ENCODE results near the gene TSHZ3. TPM values are rescaled to one million over a fixed set of nuclear protein-coding genes. Genes with fewer than 3 reads are reported as not detected.

The TSHZ3 gene
- total and polyA plus RNA-seq, 8 donors: 0.87 to 14.3 (median 5.9) TPM

DNA sequence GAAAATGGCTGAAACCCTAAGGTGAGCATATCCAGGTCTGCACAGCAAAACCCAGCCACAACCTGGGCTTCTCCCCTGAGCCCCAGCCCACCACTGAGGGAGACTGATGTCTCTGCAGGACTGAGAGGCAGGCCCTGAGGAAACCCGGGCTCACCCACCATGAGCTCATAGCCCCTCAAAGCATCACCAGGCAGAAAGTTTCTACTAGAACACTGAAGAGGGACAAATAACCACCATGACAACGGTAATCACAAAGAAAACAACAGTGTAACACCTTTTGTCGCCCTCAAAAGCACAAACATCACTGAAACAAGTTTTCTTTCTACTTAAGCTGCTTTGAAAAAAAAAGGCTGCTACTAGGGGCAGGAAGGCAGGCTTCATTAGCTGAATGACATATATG is 29.8 kb downstream of the TSHZ3 start:
- Histone ChIP-seq H3K4me1 (peaks cover 7 to 49% (median 32%) of the 10 kb centered on the region in 4 donors), H3K27me3 (peaks cover 0 to 10% (median 0%) of the 10 kb centered on the region in 3 donors), H3K4me3 (no peak overlapping the region), H3K36me3 (no peaks in the 10 kb centered on the region), H3K27ac (no peak overlapping the region), H3K9me3 (no peaks in the 10 kb centered on the region)
- TF ChIP-seq, protein P1, sequence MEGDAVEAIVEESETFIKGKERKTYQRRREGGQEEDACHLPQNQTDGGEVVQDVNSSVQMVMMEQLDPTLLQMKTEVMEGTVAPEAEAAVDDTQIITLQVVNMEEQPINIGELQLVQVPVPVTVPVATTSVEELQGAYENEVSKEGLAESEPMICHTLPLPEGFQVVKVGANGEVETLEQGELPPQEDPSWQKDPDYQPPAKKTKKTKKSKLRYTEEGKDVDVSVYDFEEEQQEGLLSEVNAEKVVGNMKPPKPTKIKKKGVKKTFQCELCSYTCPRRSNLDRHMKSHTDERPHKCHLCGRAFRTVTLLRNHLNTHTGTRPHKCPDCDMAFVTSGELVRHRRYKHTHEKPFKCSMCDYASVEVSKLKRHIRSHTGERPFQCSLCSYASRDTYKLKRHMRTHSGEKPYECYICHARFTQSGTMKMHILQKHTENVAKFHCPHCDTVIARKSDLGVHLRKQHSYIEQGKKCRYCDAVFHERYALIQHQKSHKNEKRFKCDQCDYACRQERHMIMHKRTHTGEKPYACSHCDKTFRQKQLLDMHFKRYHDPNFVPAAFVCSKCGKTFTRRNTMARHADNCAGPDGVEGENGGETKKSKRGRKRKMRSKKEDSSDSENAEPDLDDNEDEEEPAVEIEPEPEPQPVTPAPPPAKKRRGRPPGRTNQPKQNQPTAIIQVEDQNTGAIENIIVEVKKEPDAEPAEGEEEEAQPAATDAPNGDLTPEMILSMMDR (IDR thresholded peaks at IDR 0.05): no peak
- TF ChIP-seq EP300 (IDR thresholded peaks at IDR 0.05): no peak
- no peak for TF ChIP-seq POLR2A (IDR thresholded peaks at IDR 0.05)
- no peak for TF ChIP-seq POLR2AphosphoS5 (IDR thresholded peaks at IDR 0.05)
- intact Hi-C loops (cut with DNase I; ENCODE audit: low total_unique reads): no loop called here
- 38 to 58% (median 44%) methylated on average over 3 of the region's 3 CpGs for WGBS, 5 donors
- no peak for DNase-seq

DNA sequence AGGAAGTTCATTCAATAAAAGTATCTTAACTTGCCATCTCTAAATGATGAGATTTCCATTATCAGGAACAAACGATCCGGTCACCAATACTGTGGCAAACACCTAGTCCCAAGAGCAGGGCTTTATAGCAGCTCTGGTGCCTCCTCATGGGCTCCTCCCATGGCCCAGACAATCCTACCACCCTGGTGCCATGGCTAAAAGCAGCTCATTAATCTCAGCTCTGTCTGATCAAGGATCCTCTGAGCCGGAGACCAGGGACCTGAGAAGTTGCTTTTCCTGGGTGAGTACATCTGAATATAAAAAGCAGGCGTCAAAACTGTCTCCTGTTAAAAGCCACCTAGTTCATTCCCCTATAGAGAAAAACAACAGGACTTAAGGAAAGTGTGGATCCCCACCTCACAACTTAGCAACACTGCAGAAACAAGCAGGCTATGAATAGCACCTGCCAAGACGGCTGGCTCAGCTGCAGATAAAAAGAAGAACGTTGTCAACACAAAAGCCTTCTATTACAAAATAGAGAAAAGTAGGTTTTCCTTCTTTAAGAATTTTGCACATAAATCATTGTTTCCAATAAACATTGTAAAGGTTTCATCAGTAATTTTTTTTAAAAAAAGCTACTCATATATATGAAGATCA is 30.3 kb downstream of the TSHZ3 start:
- H3K4me1 ChIP-seq: peaks cover 7 to 54% (median 32%) of the 10 kb centered on the region in 4 donors
- TF ChIP-seq POLR2AphosphoS5 (IDR thresholded peaks at IDR 0.05) (no peak), EP300 (IDR thresholded peaks at IDR 0.05) (no peak), POLR2A (IDR thresholded peaks at IDR 0.05) (no peak)
- TF ChIP-seq, protein P1 (IDR thresholded peaks at IDR 0.05): no peak
- H3K27me3 ChIP-seq: peaks cover 0 to 10% (median 0%) of the 10 kb centered on the region in 3 donors
- DNase-seq: no peak
- no peaks in the 10 kb centered on the region for H3K36me3 ChIP-seq
- no peak overlapping the region for H3K4me3 ChIP-seq
- WGBS, 5 donors: 46 to 59% (median 58%) methylated on average over 6 of the region's 6 CpGs
- H3K9me3 ChIP-seq: no peaks in the 10 kb centered on the region
- H3K27ac ChIP-seq: no peak overlapping the region
- intact Hi-C loops (cut with DNase I; ENCODE audit: low total_unique reads): no loop called here

DNA sequence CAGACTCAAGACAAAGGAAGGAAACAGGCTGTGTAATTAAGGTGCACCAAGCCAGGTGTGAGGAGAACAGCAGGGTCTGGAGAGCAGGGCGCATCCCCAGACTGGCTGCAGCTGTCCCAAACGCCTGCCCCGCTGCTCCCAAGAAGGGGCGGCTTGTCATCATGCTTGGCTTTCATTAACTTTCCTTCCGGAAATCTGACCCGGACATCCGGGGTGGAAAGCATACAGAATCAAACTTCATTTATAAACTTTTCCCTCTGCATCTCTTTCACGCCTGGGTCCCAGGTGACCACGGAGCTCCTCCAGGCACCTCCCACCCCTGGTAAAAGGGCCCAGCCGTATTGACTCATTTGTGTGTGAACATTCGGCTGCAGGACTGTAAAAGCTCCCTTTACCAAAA is 31.7 kb downstream of the TSHZ3 start:
- intact Hi-C loops (cut with DNase I; ENCODE audit: low total_unique reads): no loop called here
- H3K27ac ChIP-seq: peak overlapping the region in 2 of 5 donors; percentile 63 to 70
- H3K27me3 ChIP-seq: peaks cover 0 to 10% (median 0%) of the 10 kb centered on the region in 3 donors

DNA sequence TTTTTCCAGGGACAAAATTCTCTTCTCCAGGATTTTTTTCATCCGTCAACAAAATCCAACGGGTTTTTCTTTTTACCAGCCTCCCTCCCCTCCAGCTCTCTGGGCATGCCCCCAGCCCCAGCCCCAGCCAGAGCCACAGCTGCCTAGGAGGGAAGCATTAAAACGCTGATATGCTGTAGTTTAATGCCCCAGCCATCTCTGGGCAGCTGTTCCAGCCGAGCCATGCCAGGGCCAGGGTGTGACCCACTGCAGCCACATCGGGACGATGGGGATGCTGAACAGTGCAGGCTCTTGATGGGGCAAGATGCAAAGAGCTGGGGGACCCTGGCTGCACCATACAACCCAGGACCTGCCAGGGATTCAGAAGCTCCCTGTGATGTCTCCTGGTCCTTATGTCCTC is 32.1 kb downstream of the TSHZ3 start:
- no peak for TF ChIP-seq EP300 (IDR thresholded peaks at IDR 0.05)
- no peak for TF ChIP-seq POLR2AphosphoS5 (IDR thresholded peaks at IDR 0.05)
- TF ChIP-seq, protein P1 (IDR thresholded peaks at IDR 0.05): no peak
- TF ChIP-seq POLR2A (IDR thresholded peaks at IDR 0.05): no peak

More for the DNA sequence above, 31.7 kb downstream of the TSHZ3 start:
- Histone ChIP-seq H3K4me3 (no peak overlapping the region), H3K36me3 (no peaks in the 10 kb centered on the region), H3K4me1 (peaks cover 7 to 59% (median 34%) of the 10 kb centered on the region in 4 donors), H3K9me3 (no peaks in the 10 kb centered on the region)
- TF ChIP-seq POLR2AphosphoS5 (IDR thresholded peaks at IDR 0.05) (no peak), POLR2A (IDR thresholded peaks at IDR 0.05) (no peak), EP300 (IDR thresholded peaks at IDR 0.05) (no peak)
- TF ChIP-seq, protein P1 (IDR thresholded peaks at IDR 0.05): no peak
- 43 to 56% (median 46%) methylated on average over 11 of the region's 11 CpGs for WGBS, 5 donors
- no peak for DNase-seq

More for the DNA sequence above, 32.1 kb downstream of the TSHZ3 start:
- DNase-seq: no peak
- Histone ChIP-seq H3K4me1 (peaks cover 11 to 63% (median 37%) of the 10 kb centered on the region in 4 donors), H3K27me3 (peaks cover 0 to 10% (median 0%) of the 10 kb centered on the region in 3 donors), H3K27ac (peak overlapping the region in 4 of 5 donors; percentile 41 to 70 (median 64)), H3K4me3 (no peak overlapping the region), H3K36me3 (no peaks in the 10 kb centered on the region), H3K9me3 (no peaks in the 10 kb centered on the region)
- 54 to 67% (median 58%) methylated on average over 6 of the region's 6 CpGs for WGBS, 5 donors
- intact Hi-C loops (cut with DNase I; ENCODE audit: low total_unique reads): no loop called here

Measured in stomach (tissue), 9 donors.